Epithelial cell of esophagus (primary cell): ENCODE results near the gene PXMP2.
"Not testable (repeated sequence)": the region's sequence is repeated elsewhere in the genome, so short reads cannot be mapped to it uniquely, and the experiment has no call there.

ENCODE experiments used
- DNase-seq: peaks from one replicate; pipeline ENCODE4 v3.0.0; 2010; ENCODE audit warnings: low read depth
- H3K4me3 ChIP-seq: 2 replicates; pipeline ENCODE4 v1.5.1; 2011; ENCODE audit warnings: mild to moderate bottlenecking, low read length, control low read depth
- TF ChIP-seq, protein P1 (sequence below): IDR thresholded peaks from 2 replicates; pipeline ENCODE4 v1.5.1; 2011; ENCODE audit warnings: low read depth, mild to moderate bottlenecking, low read length, control low read depth, inconsistent platforms; ENCODE audit not compliant: insufficient read depth; ENCODE audit errors: missing control alignments

Gene PXMP2

DNA sequence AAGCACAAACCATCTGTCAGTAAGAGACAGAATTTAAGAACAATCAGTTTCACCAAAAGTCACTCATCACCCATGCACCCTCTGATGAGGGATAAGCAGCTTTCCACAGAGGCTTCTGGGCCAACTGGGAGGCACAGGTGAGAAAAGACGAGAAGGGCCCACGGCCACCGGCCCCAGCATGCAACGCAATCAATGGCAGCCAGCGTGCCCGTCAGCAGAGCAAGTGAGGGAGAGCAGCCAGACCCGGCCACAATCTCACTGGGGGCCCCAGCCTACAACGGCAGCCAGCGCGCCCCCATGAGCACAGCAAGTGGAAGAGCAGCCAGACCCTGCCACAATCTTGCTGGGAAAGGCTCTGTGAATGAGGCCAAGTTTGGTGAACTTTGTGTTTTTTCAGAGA lies 60.9 kb downstream of the PXMP2 start:
- TF ChIP-seq, protein P1, sequence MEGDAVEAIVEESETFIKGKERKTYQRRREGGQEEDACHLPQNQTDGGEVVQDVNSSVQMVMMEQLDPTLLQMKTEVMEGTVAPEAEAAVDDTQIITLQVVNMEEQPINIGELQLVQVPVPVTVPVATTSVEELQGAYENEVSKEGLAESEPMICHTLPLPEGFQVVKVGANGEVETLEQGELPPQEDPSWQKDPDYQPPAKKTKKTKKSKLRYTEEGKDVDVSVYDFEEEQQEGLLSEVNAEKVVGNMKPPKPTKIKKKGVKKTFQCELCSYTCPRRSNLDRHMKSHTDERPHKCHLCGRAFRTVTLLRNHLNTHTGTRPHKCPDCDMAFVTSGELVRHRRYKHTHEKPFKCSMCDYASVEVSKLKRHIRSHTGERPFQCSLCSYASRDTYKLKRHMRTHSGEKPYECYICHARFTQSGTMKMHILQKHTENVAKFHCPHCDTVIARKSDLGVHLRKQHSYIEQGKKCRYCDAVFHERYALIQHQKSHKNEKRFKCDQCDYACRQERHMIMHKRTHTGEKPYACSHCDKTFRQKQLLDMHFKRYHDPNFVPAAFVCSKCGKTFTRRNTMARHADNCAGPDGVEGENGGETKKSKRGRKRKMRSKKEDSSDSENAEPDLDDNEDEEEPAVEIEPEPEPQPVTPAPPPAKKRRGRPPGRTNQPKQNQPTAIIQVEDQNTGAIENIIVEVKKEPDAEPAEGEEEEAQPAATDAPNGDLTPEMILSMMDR, result no peak
- H3K4me3 ChIP-seq, result no peak overlapping the region
- DNase-seq, result no peak

DNA sequence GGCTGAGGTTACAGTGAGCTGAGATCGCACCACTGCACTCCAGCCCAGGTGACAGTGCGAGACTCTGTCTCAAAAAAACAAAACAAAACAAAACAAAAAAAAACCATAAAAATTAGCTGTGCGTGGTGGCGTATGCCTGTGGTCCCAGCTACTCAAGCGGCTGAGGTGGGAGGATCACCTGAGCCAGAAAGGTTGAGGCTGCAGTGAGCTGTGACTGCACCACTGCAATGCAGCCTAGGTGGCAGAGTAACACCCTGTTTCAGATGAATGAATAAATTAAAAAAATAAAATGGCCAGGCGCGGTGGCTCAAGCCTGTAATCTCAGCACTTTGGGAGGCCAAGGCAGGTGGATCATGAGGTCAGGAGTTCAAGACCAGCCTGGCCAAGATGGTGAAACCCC lies 66.3 kb downstream of the PXMP2 start:
- H3K4me3 ChIP-seq, result not testable (repeated sequence)

GRCh38 chr12:132754160-132754932 lies 67.0 kb downstream of the PXMP2 start:
- no peak overlapping the region for H3K4me3 ChIP-seq
- TF ChIP-seq, protein P1, result no peak
- DNase-seq, result no peak

More for the DNA sequence above, 66.3 kb downstream of the PXMP2 start:
- DNase-seq, result not testable (repeated sequence)
